GM12878 (cell line): ENCODE data around the gene KRT78. TPM values are rescaled to one million over a fixed set of nuclear protein-coding genes. Genes with fewer than 3 reads are reported as not detected.

ENCODE experiments used
- ASH2L ChIP-seq: fragments of 300-600, 200-600 bp; sonication (generic); IDR thresholded peaks from 2 replicates; pipeline ENCODE4 v1.6.1; 2017; ENCODE audit warnings: low read depth, mild to moderate bottlenecking, borderline replicate concordance
- CBX5 ChIP-seq: sonication (generic); IDR thresholded peaks from 2 replicates; pipeline ENCODE4 v1.6.1; 2016; ENCODE audit warnings: low read depth, moderate library complexity, mild to moderate bottlenecking, inconsistent platforms
- ESRRA ChIP-seq: IDR thresholded peaks from 2 replicates; pipeline ENCODE4 v1.6.1; 2012; ENCODE audit warnings: mild to moderate bottlenecking, low read length, improper control_type of control experiment
- FOXM1 ChIP-seq: IDR thresholded peaks from 2 replicates; pipeline ENCODE4 v1.6.1; 2012; ENCODE audit warnings: low read depth, mild to moderate bottlenecking, inconsistent platforms, low read length, moderate library complexity
- KLF5 ChIP-seq: fragments of 450-650 bp; IDR thresholded peaks from 2 replicates; pipeline ENCODE4 v1.6.1; 2014; ENCODE audit warnings: mild to moderate bottlenecking; ENCODE audit not compliant: partially characterized antibody
- NR2C1 ChIP-seq: fragments of 450-650 bp; IDR thresholded peaks from 2 replicates; pipeline ENCODE4 v1.6.1; 2017; ENCODE audit warnings: antibody characterized with exemption, mild to moderate bottlenecking, moderate library complexity
- PRDM15 ChIP-seq: fragments of 450-650 bp; formaldehyde crosslinking; IDR thresholded peaks from 2 replicates; pipeline ENCODE4 v1.4.0; 2020; ENCODE audit warnings: mild to moderate bottlenecking, moderate library complexity
- TBL1XR1 ChIP-seq: IDR thresholded peaks from 2 replicates; pipeline ENCODE4 v1.6.1; 2012; ENCODE audit warnings: low read depth, low read length, improper control_type of control experiment
- polyA plus RNA-seq, 11 experiments: library from polyadenylated mRNA; depleted of rRNA in 4 of 11; unstranded in 6 of 11; stranded (reverse) in 5 of 11; fragments of >200 nt; fragmentation: Nextera tagmentation in 4 of 11; fragmentation: Illumina TruSeq in 1 of 11; extraction: Ambion mirVana in 4 of 11; extraction: Trizol in 1 of 11; gene quantifications; 1 replicate in 1 of 11; 2 replicates in 10 of 11; pipeline versions ENCODE4 v1.2.1 to v1.2.3, GENCODE V29; 2011 to 2016; ENCODE audit warnings: inconsistent platforms in 2 of 11, missing spikeins in 2 of 11, low read depth in 1 of 11
- total RNA-seq, 4 experiments: library from RNA; depleted of rRNA in 3 of 4; stranded (reverse); fragments of >200 nt in 3 of 4; fragmentation: Illumina TruSeq in 1 of 4; extraction: Trizol in 1 of 4; gene quantifications; 2 replicates each; pipeline versions ENCODE4 v1.2.1 to v1.2.3, GENCODE V29; 2013 to 2021
- TF ChIP-seq, protein P1 (sequence below): IDR thresholded peaks from 2 replicates; pipeline ENCODE4 v1.6.1; 2011; ENCODE audit warnings: low read depth, mild to moderate bottlenecking, low read length, moderate library complexity, borderline replicate concordance; ENCODE audit errors: extremely low read depth
- TF ChIP-seq, protein P2 (sequence below): fragments of 450-650 bp; IDR thresholded peaks from 2 replicates; pipeline ENCODE4 v1.6.1; 2018; ENCODE audit warnings: mild to moderate bottlenecking, low read depth, moderate library complexity; ENCODE audit not compliant: partially characterized antibody

The KRT78 gene
- total and polyA plus RNA-seq, 10 of the 15 experiments (the other 5 are each of a cell fraction or from before 2014, with no cell fraction given): 0.07 TPM; not detected in 9

GRCh38 chr12:52826611-52827498 lies 21.9 kb downstream of the KRT78 start (continued):
- TF ChIP-seq PRDM15 (CRISPR knock-in tag): no peak
- no peak for TF ChIP-seq FOXM1
- TF ChIP-seq, protein P1, sequence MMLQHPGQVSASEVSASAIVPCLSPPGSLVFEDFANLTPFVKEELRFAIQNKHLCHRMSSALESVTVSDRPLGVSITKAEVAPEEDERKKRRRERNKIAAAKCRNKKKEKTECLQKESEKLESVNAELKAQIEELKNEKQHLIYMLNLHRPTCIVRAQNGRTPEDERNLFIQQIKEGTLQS: no peak
- no peak for TF ChIP-seq CBX5
- no peak for TF ChIP-seq ASH2L
- TF ChIP-seq NR2C1: no peak
- no peak for TF ChIP-seq ESRRA
- no peak for TF ChIP-seq KLF5
- TF ChIP-seq TBL1XR1: no peak
- TF ChIP-seq, protein P2, sequence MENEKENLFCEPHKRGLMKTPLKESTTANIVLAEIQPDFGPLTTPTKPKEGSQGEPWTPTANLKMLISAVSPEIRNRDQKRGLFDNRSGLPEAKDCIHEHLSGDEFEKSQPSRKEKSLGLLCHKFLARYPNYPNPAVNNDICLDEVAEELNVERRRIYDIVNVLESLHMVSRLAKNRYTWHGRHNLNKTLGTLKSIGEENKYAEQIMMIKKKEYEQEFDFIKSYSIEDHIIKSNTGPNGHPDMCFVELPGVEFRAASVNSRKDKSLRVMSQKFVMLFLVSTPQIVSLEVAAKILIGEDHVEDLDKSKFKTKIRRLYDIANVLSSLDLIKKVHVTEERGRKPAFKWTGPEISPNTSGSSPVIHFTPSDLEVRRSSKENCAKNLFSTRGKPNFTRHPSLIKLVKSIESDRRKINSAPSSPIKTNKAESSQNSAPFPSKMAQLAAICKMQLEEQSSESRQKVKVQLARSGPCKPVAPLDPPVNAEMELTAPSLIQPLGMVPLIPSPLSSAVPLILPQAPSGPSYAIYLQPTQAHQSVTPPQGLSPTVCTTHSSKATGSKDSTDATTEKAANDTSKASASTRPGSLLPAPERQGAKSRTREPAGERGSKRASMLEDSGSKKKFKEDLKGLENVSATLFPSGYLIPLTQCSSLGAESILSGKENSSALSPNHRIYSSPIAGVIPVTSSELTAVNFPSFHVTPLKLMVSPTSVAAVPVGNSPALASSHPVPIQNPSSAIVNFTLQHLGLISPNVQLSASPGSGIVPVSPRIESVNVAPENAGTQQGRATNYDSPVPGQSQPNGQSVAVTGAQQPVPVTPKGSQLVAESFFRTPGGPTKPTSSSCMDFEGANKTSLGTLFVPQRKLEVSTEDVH: no peak
- TF ChIP-seq, all 136 proteins: peak for 0
